SK-N-DZ (cell line): ENCODE data around the gene S100A16.
"Not testable (repeated sequence)": the region's sequence is repeated elsewhere in the genome, so short reads cannot be mapped to it uniquely, and the experiment has no call there.

Experiments used
- DNase-seq: peaks from one replicate; pipeline ENCODE4 v3.0.0-alpha.2; 2015; ENCODE audit warnings: low spot score

The S100A16 gene

GRCh38 chr1:153565529-153566374 lies 47.2 kb downstream of the S100A16 start, which contains the start of gene S100A2:
Gene S100A2 (minus strand): TSS chr1:153565844. CDS start chr1:153563877, 1,967 bp downstream.
- no peak for DNase-seq

DNA sequence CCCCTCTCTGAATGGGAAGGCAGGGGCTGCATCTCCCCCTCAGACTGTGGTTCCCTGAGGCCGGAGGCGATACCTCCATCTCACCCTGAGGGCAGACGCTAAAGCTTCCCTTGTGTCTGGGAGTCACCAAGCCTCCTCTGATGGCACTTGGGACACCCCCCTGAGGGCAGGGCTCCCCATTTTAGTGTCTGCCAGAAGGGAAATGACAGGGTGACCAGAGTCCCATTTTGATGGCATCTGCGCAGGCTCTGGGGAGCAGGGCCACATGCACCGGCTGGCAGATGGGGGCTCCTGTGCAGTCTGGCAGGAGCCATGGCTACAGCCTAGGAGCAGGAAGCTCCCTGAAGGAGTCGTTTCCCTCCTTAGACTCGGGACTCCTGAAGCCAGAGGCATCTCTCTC lies 48.9 kb downstream of the S100A16 start:
- DNase-seq, result no peak

DNA sequence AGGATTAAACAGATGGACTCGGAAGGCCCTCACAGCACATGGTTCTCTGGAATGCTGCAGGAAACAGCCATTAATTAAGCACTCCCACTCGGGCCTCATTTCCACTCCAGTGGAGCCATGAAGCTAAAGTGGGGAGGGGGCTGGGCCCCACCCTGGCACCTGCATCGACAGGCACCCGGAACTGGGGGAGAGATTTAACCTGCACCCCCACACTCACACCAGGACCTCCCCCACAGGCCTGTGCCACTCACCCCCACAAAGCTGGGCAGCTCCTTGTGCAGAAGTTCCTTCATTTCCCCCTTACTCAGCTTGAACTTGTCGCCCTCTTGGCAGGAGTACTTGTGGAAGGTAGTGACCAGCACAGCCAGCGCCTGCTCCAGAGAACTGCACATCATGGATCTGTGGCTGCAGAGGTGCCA lies 49.4 kb downstream of the S100A16 start:
- no peak for DNase-seq

- DNase-seq, result not testable (repeated sequence)
Measured at GRCh38 chr1:153562021-153562420, 50.9 kb downstream of the S100A16 start.

DNA sequence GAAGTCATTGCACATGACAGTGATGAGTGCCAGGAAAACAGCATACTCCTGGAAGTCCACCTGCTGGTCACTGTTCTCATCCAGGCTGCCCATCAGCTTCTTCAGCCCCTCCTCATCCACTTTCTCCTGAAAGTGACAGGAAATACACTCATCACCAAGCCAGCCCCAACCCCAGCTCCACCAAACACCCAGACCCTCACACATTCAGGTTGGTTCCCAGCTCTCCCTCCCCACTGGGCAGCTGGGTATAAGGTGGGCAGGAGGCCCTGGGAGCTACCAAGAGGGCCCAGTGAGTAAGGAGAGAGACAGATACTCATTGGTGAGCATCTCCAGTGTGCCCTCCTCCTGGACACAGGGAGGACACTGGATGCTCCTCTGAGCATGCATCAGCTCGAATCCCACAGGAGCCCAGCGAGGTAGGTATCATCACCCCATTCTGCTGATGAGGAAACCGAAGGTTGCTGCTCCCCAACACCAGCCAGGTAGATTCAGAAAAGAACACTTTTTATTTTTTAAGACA lies 51.4 kb downstream of the S100A16 start:
- no peak for DNase-seq

DNA sequence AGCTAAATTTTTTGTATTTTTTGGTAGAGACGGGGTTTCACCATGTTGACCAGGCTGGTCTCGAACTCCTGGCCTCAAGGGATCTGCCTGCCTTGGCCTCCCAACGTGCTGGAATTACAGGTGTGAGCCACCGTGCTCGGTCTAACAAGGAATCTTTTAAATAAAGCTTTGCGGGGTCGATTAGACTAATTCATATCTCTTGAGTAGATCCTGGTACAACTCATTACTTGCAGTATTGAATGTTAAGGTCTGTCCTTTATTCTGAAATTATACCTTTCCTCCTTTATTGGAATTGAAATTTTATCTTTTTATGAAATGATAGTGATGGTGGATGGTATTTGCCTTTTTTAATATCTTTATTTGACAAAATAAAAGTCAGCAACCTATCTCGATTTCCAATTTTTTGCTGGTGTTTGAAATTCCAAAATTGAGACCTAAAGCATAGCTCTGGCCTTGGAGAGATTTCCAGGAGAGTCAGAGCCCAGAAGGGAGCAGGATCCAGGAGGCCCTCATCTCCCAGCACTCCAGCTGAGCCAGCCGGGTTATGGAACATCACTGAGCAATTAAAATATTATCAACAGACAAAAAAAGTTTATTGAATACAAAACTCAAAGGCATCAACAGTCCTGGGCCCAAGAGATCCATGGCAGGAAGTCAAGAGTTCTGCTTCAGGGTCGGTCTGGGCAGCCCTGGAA lies 52.0 kb downstream of the S100A16 start:
- DNase-seq, result no peak

GRCh38 chr1:153560241-153560640 lies 52.7 kb downstream of the S100A16 start:
- DNase-seq, result no peak

DNA sequence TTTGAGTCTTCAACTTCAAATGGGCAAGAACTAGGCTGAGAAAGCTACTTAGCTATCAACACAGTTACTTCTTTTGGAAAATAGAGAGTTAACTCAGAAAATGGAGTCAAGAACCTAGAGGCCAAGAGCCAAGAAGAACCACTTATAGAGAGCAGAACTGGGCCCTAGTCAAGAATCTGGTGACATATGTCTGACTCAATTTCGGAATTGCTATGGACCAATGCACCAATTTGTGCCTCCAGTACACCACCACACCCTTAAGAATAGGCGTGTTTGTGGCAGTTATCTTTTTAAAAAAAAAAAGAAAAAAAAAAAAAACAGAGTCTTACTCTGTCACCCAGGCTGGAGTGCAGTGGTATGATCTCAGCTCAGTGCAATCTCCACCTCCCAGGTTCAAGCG lies 55.1 kb downstream of the S100A16 start:
- no peak for DNase-seq
